OCI-LY3 (cell line): ENCODE data around the gene R3HDM2.

Experiments used
- H2AFZ ChIP-seq: fragments of 200-600, 300-600 bp; shearing (Covaris generic); 2 replicates; pipeline ENCODE4 v1.6.0; 2014; ENCODE audit warnings: antibody characterized with exemption, low read depth, low read length
- H3K27ac ChIP-seq: fragments of 200-600, 300-600 bp; sonication (generic); 2 replicates; pipeline ENCODE4 v1.5.1; 2014; ENCODE audit warnings: mild to moderate bottlenecking, low read length, moderate library complexity, mixed read lengths
- H3K27me3 ChIP-seq: fragments of 200-600, 300-600 bp; sonication (generic); 2 replicates; pipeline ENCODE4 v1.6.1; 2014; ENCODE audit warnings: low read depth, low read length, mixed read lengths
- H3K36me3 ChIP-seq: fragments of 200-600, 300-600 bp; sonication (generic); replicated peaks from 2 replicates; pipeline ENCODE3; 2014; ENCODE audit warnings: low read depth, low read length, mixed read lengths
- H3K4me1 ChIP-seq: fragments of 300-600, 200-600 bp; sonication (generic); 2 replicates; pipeline ENCODE4 v1.6.1; 2014; ENCODE audit warnings: low read length, mixed read lengths
- H3K4me2 ChIP-seq: fragments of 200-600, 300-600 bp; sonication (generic); 2 replicates; pipeline ENCODE4 v1.6.1; 2014; ENCODE audit warnings: low read length, mixed read lengths
- H3K4me3 ChIP-seq: fragments of 300-600, 200-600 bp; sonication (generic); 2 replicates; pipeline ENCODE4 v1.5.1; 2014; ENCODE audit warnings: antibody characterized with exemption, mild to moderate bottlenecking, low read length, moderate library complexity
- H3K79me2 ChIP-seq: fragments of 300-600, 200-600 bp; shearing (Covaris generic); 2 replicates; pipeline ENCODE4 v1.6.1; 2014; ENCODE audit warnings: mild to moderate bottlenecking, low read length, mixed read lengths
- H3K9ac ChIP-seq: fragments of 300-600, 200-600 bp; shearing (Covaris generic); 2 replicates; pipeline ENCODE4 v1.6.0; 2014; ENCODE audit warnings: mild to moderate bottlenecking, low read length, moderate library complexity
- H3K9me3 ChIP-seq: fragments of 200-600, 300-600 bp; shearing (Covaris generic); 2 replicates; pipeline ENCODE4 v1.6.1; 2014; ENCODE audit warnings: low read length, mixed read lengths; ENCODE audit not compliant: insufficient read depth
- H4K20me1 ChIP-seq: fragments of 200-600, 300-600 bp; sonication (generic); 2 replicates; pipeline ENCODE4 v1.6.1; 2016; ENCODE audit warnings: low read length, mixed read lengths; ENCODE audit not compliant: insufficient read depth
- CTCF ChIP-seq: fragments of 200-600, 300-600 bp; sonication (generic); IDR thresholded peaks from 2 replicates; pipeline ENCODE4 v1.5.1; 2014; ENCODE audit warnings: antibody characterized with exemption, low read length, low read depth
- EZH2phosphoT487 ChIP-seq: fragments of 200-600 bp; shearing (Covaris generic); IDR thresholded peaks from 2 replicates; pipeline ENCODE4 v1.6.1; 2018; ENCODE audit warnings: antibody characterized with exemption, mixed run types, low read depth

Gene R3HDM2

GRCh38 chr12:57210926-57211692, 219.7 kb downstream of the R3HDM2 start:
- Histone ChIP-seq H4K20me1 (peaks cover 4% of the 10 kb centered on the region; the same call in 1 of the 2 replicates), H3K4me3 (no peak overlapping the region), H3K27me3 (peaks cover 24% of the 10 kb centered on the region), H3K79me2 (no peaks in the 10 kb centered on the region), H3K9me3 (no peaks in the 10 kb centered on the region), H2AFZ (no peak overlapping the region), H3K36me3 (no peaks in the 10 kb centered on the region), H3K27ac (no peak overlapping the region), H3K4me2 (no peak overlapping the region), H3K9ac (no peak overlapping the region), H3K4me1 (peaks cover 28% of the 10 kb centered on the region)
- no peak for TF ChIP-seq EZH2phosphoT487
- TF ChIP-seq CTCF, result no peak

GRCh38 chr12:57210461-57210860, 220.4 kb downstream of the R3HDM2 start:
- no peak for TF ChIP-seq CTCF
- no peak for TF ChIP-seq EZH2phosphoT487
- H3K79me2 ChIP-seq, result no peaks in the 10 kb centered on the region
- H2AFZ ChIP-seq, result no peak overlapping the region
- no peak overlapping the region for H3K4me3 ChIP-seq
- H3K9me3 ChIP-seq, result no peaks in the 10 kb centered on the region
- peaks cover 17% of the 10 kb centered on the region for H3K27me3 ChIP-seq
- peaks cover 4% of the 10 kb centered on the region; the same call in 1 of the 2 replicates for H4K20me1 ChIP-seq
- H3K4me1 ChIP-seq, result peaks cover 21% of the 10 kb centered on the region
- H3K9ac ChIP-seq, result no peak overlapping the region
- H3K4me2 ChIP-seq, result no peak overlapping the region
- H3K36me3 ChIP-seq, result no peaks in the 10 kb centered on the region
- no peak overlapping the region for H3K27ac ChIP-seq

- Histone ChIP-seq H3K79me2 (no peaks in the 10 kb centered on the region), H3K9me3 (no peaks in the 10 kb centered on the region), H2AFZ (no peak overlapping the region), H3K4me3 (no peak overlapping the region), H3K4me2 (no peak overlapping the region), H3K4me1 (peaks cover 18% of the 10 kb centered on the region), H3K27ac (no peak overlapping the region), H3K27me3 (peaks cover 12% of the 10 kb centered on the region), H4K20me1 (peaks cover 4% of the 10 kb centered on the region; the same call in 1 of the 2 replicates), H3K36me3 (no peaks in the 10 kb centered on the region), H3K9ac (no peak overlapping the region)
- no peak for TF ChIP-seq EZH2phosphoT487
- no peak for TF ChIP-seq CTCF
Observed at GRCh38 chr12:57209916-57210315, 220.9 kb downstream of the R3HDM2 start.

GRCh38 chr12:57208631-57209282, 222.1 kb downstream of the R3HDM2 start:
- no peak overlapping the region for H3K27ac ChIP-seq
- H3K27me3 ChIP-seq, result peaks cover 2% of the 10 kb centered on the region; the same call in 1 of the 2 replicates
- no peak for TF ChIP-seq EZH2phosphoT487
- no peak for TF ChIP-seq CTCF
- no peak overlapping the region for H3K9ac ChIP-seq
- no peaks in the 10 kb centered on the region for H3K79me2 ChIP-seq
- no peak overlapping the region for H2AFZ ChIP-seq
- H4K20me1 ChIP-seq, result no peaks in the 10 kb centered on the region
- no peak overlapping the region for H3K4me2 ChIP-seq
- H3K9me3 ChIP-seq, result no peaks in the 10 kb centered on the region
- peaks cover 8% of the 10 kb centered on the region for H3K4me1 ChIP-seq
- H3K36me3 ChIP-seq, result no peaks in the 10 kb centered on the region
- no peak overlapping the region for H3K4me3 ChIP-seq
